22Rv1 (cell line): ENCODE data around the gene GLI2.

ENCODE experiments used
- H3K27ac ChIP-seq: fragments of 450-650 bp; 2 replicates; pipeline ENCODE4 v1.5.1; 2017
- CTCF ChIP-seq: fragments of 450-650 bp; IDR thresholded peaks from 2 replicates; pipeline ENCODE4 v1.5.1; 2017; ENCODE audit warnings: mild to moderate bottlenecking
- ZFX ChIP-seq: fragments of 450-650 bp; IDR thresholded peaks from 2 replicates; pipeline ENCODE4 v1.6.1; 2017; ENCODE audit warnings: antibody characterized with exemption, borderline replicate concordance

GLI2 gene

DNA sequence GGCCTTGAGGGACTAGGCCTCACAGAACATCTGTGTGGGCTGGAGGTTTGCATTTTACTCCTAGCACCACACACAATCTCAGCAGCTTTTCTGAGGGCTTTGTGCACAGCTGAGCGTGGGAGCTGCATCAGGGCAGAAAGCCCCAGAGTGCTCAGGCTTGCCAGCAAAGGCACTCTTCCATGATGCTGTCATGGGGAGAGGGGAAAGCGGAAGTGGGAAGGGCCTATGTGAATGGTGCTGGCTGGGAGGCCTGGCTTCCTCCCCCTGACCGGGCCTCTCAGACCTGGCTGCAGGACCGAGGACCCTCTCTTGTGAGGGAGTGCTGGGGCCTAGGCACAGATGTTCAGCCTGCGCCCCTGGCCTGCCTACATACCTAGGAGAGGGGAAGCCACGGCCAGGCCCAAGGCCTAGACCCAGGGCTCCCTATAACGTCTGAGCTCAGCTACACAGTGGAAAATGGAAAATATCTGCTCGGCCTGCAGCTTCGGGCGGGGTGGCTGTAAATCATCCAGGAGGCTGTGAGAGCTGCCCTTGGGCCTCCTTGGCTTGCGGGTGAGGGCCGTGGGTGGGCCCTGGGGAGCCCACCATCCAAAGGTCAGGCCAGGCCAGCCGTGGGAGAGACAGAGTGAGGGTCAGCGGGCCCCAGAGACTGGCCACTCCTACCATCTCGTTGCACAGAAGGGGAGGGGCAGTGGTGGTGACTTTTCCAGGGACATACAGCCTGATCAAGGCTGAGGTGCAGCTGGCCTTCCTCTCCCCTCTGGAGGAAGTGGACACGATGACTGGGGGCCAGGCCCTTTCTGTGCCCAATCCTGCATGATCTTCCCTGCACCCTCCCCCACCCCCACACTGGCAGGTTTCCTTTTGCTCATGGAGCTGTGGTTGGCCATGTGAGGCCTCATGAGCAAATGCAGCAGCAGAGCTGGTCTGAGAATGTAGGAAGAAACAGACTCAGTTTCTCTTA is 22.8 kb downstream of the GLI2 start:
- TF ChIP-seq ZFX: no peak
- TF ChIP-seq CTCF: no peak
- H3K27ac ChIP-seq: no peak overlapping the region

- no peak overlapping the region for H3K27ac ChIP-seq
- no peak for TF ChIP-seq ZFX
- TF ChIP-seq CTCF: no peak
Observed at GRCh38 chr2:120759543-120760331, 24.1 kb downstream of the GLI2 start.

GRCh38 chr2:120760446-120761135 is 24.9 kb downstream of the GLI2 start:
- H3K27ac ChIP-seq: no peak overlapping the region
- no peak for TF ChIP-seq CTCF
- TF ChIP-seq ZFX: no peak

GRCh38 chr2:120761164-120761861 is 25.6 kb downstream of the GLI2 start:
- H3K27ac ChIP-seq: no peak overlapping the region
- TF ChIP-seq ZFX: no peak

- no peak overlapping the region for H3K27ac ChIP-seq
- TF ChIP-seq CTCF (no peak), ZFX (no peak)
Observed at GRCh38 chr2:120761911-120762310, 26.2 kb downstream of the GLI2 start.

DNA sequence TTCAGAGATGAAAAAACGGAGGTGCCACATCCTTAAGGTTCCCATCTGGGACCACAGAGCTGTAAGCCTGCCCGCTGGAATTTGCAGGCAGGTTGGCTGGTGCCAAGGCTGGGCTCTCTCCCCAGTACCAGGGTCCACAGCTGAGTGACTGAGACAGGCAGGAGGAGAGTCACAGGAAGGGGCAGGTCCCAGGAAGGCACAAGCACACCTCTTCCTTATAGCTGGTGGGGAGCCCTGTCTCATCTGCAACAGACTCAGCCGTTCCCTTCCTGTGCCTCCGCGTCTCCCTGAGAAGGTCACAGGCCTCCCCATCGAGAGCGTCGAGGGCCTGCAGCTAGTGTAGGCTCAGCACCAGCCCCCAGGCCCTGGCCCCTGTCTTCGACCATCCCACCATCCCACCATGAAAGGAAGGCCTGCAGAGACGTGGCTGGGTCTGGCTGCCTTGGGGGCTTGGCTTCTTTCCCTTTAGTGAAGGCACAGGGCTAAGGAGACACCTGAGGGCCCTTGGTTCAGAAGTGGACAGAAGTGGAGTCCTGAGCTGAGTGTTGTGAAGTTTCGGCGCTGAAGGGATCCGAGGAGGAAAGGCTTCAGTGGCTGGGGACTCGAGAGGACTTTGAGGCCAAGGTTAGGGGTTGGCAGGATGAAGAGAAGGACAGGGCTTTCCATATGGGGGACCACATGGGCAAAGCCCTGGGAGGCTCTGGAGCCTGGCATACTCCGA is 26.8 kb downstream of the GLI2 start:
- H3K27ac ChIP-seq: no peak overlapping the region
- TF ChIP-seq ZFX: no peak
- no peak for TF ChIP-seq CTCF
